ENCODE measurements around the gene VASH1. TPM values are rescaled to one million over a fixed set of nuclear protein-coding genes. Genes with fewer than 3 reads are reported as not detected.

VASH1 gene
- total RNA-seq, 1 experiment from 2014 or later: 5.2 TPM

DNA sequence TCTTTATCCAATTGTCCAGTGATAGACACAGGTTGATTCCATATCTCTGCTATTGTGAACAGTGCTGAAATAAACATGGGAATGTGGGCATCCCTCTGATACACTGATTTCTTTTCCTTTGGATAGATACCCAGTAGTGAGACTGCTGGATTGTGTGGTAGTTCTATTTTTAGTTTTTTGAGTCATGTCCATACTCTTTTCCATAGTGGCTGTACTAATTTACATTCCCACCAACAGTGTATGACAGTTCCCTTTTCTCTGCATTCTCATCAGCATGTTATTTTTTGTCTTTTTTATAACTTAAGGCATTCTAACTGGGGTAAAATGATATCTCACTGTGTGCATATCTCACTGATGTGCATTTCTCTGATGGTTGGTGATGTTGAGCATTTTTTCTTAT is 24.8 kb upstream of the VASH1 start:
- ChIA-PET CTCF (no interaction called here), POLR2A (no interaction called here)
- Histone ChIP-seq H3K27me3 (ENCODE audit: control insufficient read depth, insufficient read depth, low read length) (no peaks in the 10 kb centered on the region), H3K9me3 (ENCODE audit: control insufficient read depth, insufficient read depth, low read depth, low read length) (peaks cover 7% of the 10 kb centered on the region; the same call in 1 of the 2 replicates), H3K27ac (ENCODE audit: low read length) (no peak overlapping the region), H3K4me3 (ENCODE audit: low read depth in 2 of 2, low read length in 2 of 2) (no peak overlapping the region), H3K4me1 (ENCODE audit: control insufficient read depth, insufficient read depth, low read length) (no peaks in the 10 kb centered on the region), H3K36me3 (ENCODE audit: control insufficient read depth, insufficient read depth, low read length) (no peaks in the 10 kb centered on the region)
- in situ Hi-C loops (cut with HindIII; ENCODE audit: low pct_unique_long_range_greater_than_20kb, low sequenced_read_pairs) (no loop called here), intact Hi-C loops (cut with micrococcal nuclease; ENCODE audit: unreplicated experiment) (no loop called here)
- ATAC-seq (no peak), DNase-seq (ENCODE audit: low read depth, low spot score) (no peak)
- BruUV-seq (replicated peaks): no TSS peak
- TF ChIP-seq, protein P1, sequence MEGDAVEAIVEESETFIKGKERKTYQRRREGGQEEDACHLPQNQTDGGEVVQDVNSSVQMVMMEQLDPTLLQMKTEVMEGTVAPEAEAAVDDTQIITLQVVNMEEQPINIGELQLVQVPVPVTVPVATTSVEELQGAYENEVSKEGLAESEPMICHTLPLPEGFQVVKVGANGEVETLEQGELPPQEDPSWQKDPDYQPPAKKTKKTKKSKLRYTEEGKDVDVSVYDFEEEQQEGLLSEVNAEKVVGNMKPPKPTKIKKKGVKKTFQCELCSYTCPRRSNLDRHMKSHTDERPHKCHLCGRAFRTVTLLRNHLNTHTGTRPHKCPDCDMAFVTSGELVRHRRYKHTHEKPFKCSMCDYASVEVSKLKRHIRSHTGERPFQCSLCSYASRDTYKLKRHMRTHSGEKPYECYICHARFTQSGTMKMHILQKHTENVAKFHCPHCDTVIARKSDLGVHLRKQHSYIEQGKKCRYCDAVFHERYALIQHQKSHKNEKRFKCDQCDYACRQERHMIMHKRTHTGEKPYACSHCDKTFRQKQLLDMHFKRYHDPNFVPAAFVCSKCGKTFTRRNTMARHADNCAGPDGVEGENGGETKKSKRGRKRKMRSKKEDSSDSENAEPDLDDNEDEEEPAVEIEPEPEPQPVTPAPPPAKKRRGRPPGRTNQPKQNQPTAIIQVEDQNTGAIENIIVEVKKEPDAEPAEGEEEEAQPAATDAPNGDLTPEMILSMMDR (IDR thresholded peaks at IDR 0.05): no peak
- TF ChIP-seq TCF7L2 (IDR thresholded peaks at IDR 0.05; ENCODE audit: low read depth, low read length): no peak
- TF ChIP-seq POLR2AphosphoS5 (IDR thresholded peaks at IDR 0.05; ENCODE audit: low read depth, low read length): no peak

GRCh38 chr14:76741074-76741473 is 20.2 kb upstream of the VASH1 start:
- no TSS peak for BruUV-seq (replicated peaks)
- in situ Hi-C loops (cut with HindIII; ENCODE audit: low pct_unique_long_range_greater_than_20kb, low sequenced_read_pairs): no loop called here
- H3K27me3 ChIP-seq (ENCODE audit: control insufficient read depth, insufficient read depth, low read length): no peaks in the 10 kb centered on the region

DNA sequence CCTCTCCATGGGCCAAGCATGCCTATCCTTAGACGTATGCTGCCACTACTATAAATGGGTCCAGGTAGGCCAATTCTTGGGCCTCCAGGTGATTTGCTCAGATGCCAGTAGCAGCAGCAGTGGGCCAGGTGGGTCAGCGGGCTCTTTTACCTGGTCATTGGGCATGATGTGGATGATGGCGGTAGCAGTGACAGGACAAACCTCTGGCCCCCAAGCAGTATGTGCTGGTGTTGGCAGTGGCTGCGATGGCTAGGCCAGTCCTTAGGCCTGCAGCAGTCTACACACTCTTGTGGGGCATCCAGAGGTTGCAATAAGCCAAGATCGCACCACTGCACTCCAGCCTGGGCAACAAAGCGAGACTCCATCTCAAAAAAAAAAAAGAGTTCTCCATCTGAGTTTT is 19.1 kb upstream of the VASH1 start:
- ATAC-seq: no peak
- in situ Hi-C loops (cut with HindIII; ENCODE audit: low pct_unique_long_range_greater_than_20kb, low sequenced_read_pairs) (no loop called here), intact Hi-C loops (cut with micrococcal nuclease; ENCODE audit: unreplicated experiment) (no loop called here)
- CTCF ChIA-PET: no interaction called here
- BruUV-seq (replicated peaks): no TSS peak
- POLR2A ChIA-PET: no interaction called here
- H3K4me3 ChIP-seq (ENCODE audit: low read depth in 2 of 2, low read length in 2 of 2): no peak overlapping the region
- no peak for DNase-seq (ENCODE audit: low read depth, low spot score)
- TF ChIP-seq SIN3A (IDR thresholded peaks at IDR 0.05; ENCODE audit: borderline replicate concordance, insufficient read depth, low read depth, low read length) (no peak), POLR2AphosphoS5 (IDR thresholded peaks at IDR 0.05; ENCODE audit: low read depth, low read length) (no peak), TCF7L2 (IDR thresholded peaks at IDR 0.05; ENCODE audit: low read depth, low read length) (no peak)
- TF ChIP-seq, protein P2, sequence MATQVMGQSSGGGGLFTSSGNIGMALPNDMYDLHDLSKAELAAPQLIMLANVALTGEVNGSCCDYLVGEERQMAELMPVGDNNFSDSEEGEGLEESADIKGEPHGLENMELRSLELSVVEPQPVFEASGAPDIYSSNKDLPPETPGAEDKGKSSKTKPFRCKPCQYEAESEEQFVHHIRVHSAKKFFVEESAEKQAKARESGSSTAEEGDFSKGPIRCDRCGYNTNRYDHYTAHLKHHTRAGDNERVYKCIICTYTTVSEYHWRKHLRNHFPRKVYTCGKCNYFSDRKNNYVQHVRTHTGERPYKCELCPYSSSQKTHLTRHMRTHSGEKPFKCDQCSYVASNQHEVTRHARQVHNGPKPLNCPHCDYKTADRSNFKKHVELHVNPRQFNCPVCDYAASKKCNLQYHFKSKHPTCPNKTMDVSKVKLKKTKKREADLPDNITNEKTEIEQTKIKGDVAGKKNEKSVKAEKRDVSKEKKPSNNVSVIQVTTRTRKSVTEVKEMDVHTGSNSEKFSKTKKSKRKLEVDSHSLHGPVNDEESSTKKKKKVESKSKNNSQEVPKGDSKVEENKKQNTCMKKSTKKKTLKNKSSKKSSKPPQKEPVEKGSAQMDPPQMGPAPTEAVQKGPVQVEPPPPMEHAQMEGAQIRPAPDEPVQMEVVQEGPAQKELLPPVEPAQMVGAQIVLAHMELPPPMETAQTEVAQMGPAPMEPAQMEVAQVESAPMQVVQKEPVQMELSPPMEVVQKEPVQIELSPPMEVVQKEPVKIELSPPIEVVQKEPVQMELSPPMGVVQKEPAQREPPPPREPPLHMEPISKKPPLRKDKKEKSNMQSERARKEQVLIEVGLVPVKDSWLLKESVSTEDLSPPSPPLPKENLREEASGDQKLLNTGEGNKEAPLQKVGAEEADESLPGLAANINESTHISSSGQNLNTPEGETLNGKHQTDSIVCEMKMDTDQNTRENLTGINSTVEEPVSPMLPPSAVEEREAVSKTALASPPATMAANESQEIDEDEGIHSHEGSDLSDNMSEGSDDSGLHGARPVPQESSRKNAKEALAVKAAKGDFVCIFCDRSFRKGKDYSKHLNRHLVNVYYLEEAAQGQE (IDR thresholded peaks at IDR 0.05; ENCODE audit: insufficient read depth in 1 of 2, low read depth in 2 of 2, low read length in 1 of 2): no peak
- TF ChIP-seq, protein P1 (IDR thresholded peaks at IDR 0.05): no peak
- no peaks in the 10 kb centered on the region for H3K4me1 ChIP-seq (ENCODE audit: control insufficient read depth, insufficient read depth, low read length)
- peaks cover 7% of the 10 kb centered on the region; the same call in 1 of the 2 replicates for H3K9me3 ChIP-seq (ENCODE audit: control insufficient read depth, insufficient read depth, low read depth, low read length)
- H3K36me3 ChIP-seq (ENCODE audit: control insufficient read depth, insufficient read depth, low read length): no peaks in the 10 kb centered on the region
- no peak overlapping the region for H3K27ac ChIP-seq (ENCODE audit: low read length)
- no peaks in the 10 kb centered on the region for H3K27me3 ChIP-seq (ENCODE audit: control insufficient read depth, insufficient read depth, low read length)

More at GRCh38 chr14:76741074-76741473, 20.2 kb upstream of the VASH1 start:
- TF ChIP-seq POLR2AphosphoS5 (IDR thresholded peaks at IDR 0.05; ENCODE audit: low read depth, low read length) (no peak), SIN3A (IDR thresholded peaks at IDR 0.05; ENCODE audit: borderline replicate concordance, insufficient read depth, low read depth, low read length) (no peak)
- ATAC-seq: no peak
- ChIA-PET POLR2A (interaction anchor here (0.6 kb wide), 1 partner anchor 145 kb away, joined by 4 read pairs; no protein-coding TSS in a partner anchor), CTCF (no interaction called here)
- intact Hi-C loops (cut with micrococcal nuclease; ENCODE audit: unreplicated experiment): no loop called here
- Histone ChIP-seq H3K27ac (ENCODE audit: low read length) (no peak overlapping the region), H3K36me3 (ENCODE audit: control insufficient read depth, insufficient read depth, low read length) (no peaks in the 10 kb centered on the region), H3K4me1 (ENCODE audit: control insufficient read depth, insufficient read depth, low read length) (no peaks in the 10 kb centered on the region), H3K9me3 (ENCODE audit: control insufficient read depth, insufficient read depth, low read depth, low read length) (peaks cover 7% of the 10 kb centered on the region; the same call in 1 of the 2 replicates), H3K4me3 (ENCODE audit: low read depth in 2 of 2, low read length in 2 of 2) (no peak overlapping the region)
- no peak for DNase-seq (ENCODE audit: low read depth, low spot score)
